Measurements from ENCODE around the gene KCNK4. TPM values are rescaled to one million over a fixed set of nuclear protein-coding genes. Genes with fewer than 3 reads are reported as not detected.
A peak's percentile ranks its signal among the peaks of the same experiment; 100 is the strongest.

KCNK4 gene
- polyA plus RNA-seq, 1 donor: 0.09 TPM

- Histone ChIP-seq H3K4me1 (ENCODE audit: control insufficient read depth, insufficient read depth, low read length) (peaks cover 41% of the 10 kb centered on the region), H3K27me3 (ENCODE audit: control insufficient read depth, insufficient read depth, low read length) (no peaks in the 10 kb centered on the region), H3K9me3 (ENCODE audit: control insufficient read depth, low read depth, low read length) (no peaks in the 10 kb centered on the region), H3K4me3 (ENCODE audit: low read length) (peak overlapping the region; percentile 90), H3K27ac (ENCODE audit: low read length) (no peak overlapping the region), H3K36me3 (ENCODE audit: control insufficient read depth, insufficient read depth, low read length) (peaks cover 50% of the 10 kb centered on the region)
- no peak for DNase-seq
- no CpG with 5 or more reads among the region's 5 CpGs for WGBS (ENCODE audit: insufficient coverage, low lambda C conversion rate)
Measured at GRCh38 chr11:64253481-64253880, 37.6 kb upstream of the KCNK4 start.

GRCh38 chr11:64254326-64254725 is 36.8 kb upstream of the KCNK4 start:
- Histone ChIP-seq H3K27ac (ENCODE audit: low read length) (no peak overlapping the region), H3K27me3 (ENCODE audit: control insufficient read depth, insufficient read depth, low read length) (no peaks in the 10 kb centered on the region), H3K36me3 (ENCODE audit: control insufficient read depth, insufficient read depth, low read length) (peaks cover 58% of the 10 kb centered on the region), H3K4me1 (ENCODE audit: control insufficient read depth, insufficient read depth, low read length) (peaks cover 35% of the 10 kb centered on the region), H3K9me3 (ENCODE audit: control insufficient read depth, low read depth, low read length) (no peaks in the 10 kb centered on the region), H3K4me3 (ENCODE audit: low read length) (no peak overlapping the region)
- WGBS (ENCODE audit: insufficient coverage, low lambda C conversion rate): no CpG with 5 or more reads among the region's 7 CpGs
- DNase-seq: no peak

- peaks cover 69% of the 10 kb centered on the region for H3K36me3 ChIP-seq (ENCODE audit: control insufficient read depth, insufficient read depth, low read length)
- no CpG with 5 or more reads among the region's 35 CpGs for WGBS (ENCODE audit: insufficient coverage, low lambda C conversion rate)
- H3K4me3 ChIP-seq (ENCODE audit: low read length): no peak overlapping the region
- H3K27ac ChIP-seq (ENCODE audit: low read length): no peak overlapping the region
- H3K4me1 ChIP-seq (ENCODE audit: control insufficient read depth, insufficient read depth, low read length): peaks cover 28% of the 10 kb centered on the region
- H3K9me3 ChIP-seq (ENCODE audit: control insufficient read depth, low read depth, low read length): no peaks in the 10 kb centered on the region
- no peak for DNase-seq
- no peaks in the 10 kb centered on the region for H3K27me3 ChIP-seq (ENCODE audit: control insufficient read depth, insufficient read depth, low read length)
Measured at GRCh38 chr11:64255135-64256128, 35.7 kb upstream of the KCNK4 start.

- Histone ChIP-seq H3K27me3 (ENCODE audit: control insufficient read depth, insufficient read depth, low read length) (no peaks in the 10 kb centered on the region), H3K27ac (ENCODE audit: low read length) (no peak overlapping the region), H3K9me3 (ENCODE audit: control insufficient read depth, low read depth, low read length) (no peaks in the 10 kb centered on the region), H3K4me3 (ENCODE audit: low read length) (no peak overlapping the region), H3K4me1 (ENCODE audit: control insufficient read depth, insufficient read depth, low read length) (peaks cover 21% of the 10 kb centered on the region), H3K36me3 (ENCODE audit: control insufficient read depth, insufficient read depth, low read length) (peaks cover 76% of the 10 kb centered on the region)
- no peak for DNase-seq
- no CpG with 5 or more reads among the region's 15 CpGs for WGBS (ENCODE audit: insufficient coverage, low lambda C conversion rate)
Measured at GRCh38 chr11:64256300-64256699, 34.8 kb upstream of the KCNK4 start.

GRCh38 chr11:64258356-64258755 is 32.7 kb upstream of the KCNK4 start:
- H3K4me1 ChIP-seq (ENCODE audit: control insufficient read depth, insufficient read depth, low read length): peaks cover 14% of the 10 kb centered on the region
- H3K9me3 ChIP-seq (ENCODE audit: control insufficient read depth, low read depth, low read length): no peaks in the 10 kb centered on the region
- no CpG with 5 or more reads among the region's 24 CpGs for WGBS (ENCODE audit: insufficient coverage, low lambda C conversion rate)
- peaks cover 93% of the 10 kb centered on the region for H3K36me3 ChIP-seq (ENCODE audit: control insufficient read depth, insufficient read depth, low read length)
- H3K27me3 ChIP-seq (ENCODE audit: control insufficient read depth, insufficient read depth, low read length): no peaks in the 10 kb centered on the region
- DNase-seq: no peak
- no peak overlapping the region for H3K27ac ChIP-seq (ENCODE audit: low read length)
- H3K4me3 ChIP-seq (ENCODE audit: low read length): no peak overlapping the region

- Histone ChIP-seq H3K36me3 (ENCODE audit: control insufficient read depth, insufficient read depth, low read length) (peaks cover 94% of the 10 kb centered on the region), H3K4me1 (ENCODE audit: control insufficient read depth, insufficient read depth, low read length) (peaks cover 9% of the 10 kb centered on the region), H3K27ac (ENCODE audit: low read length) (no peak overlapping the region), H3K4me3 (ENCODE audit: low read length) (no peak overlapping the region), H3K27me3 (ENCODE audit: control insufficient read depth, insufficient read depth, low read length) (no peaks in the 10 kb centered on the region), H3K9me3 (ENCODE audit: control insufficient read depth, low read depth, low read length) (no peaks in the 10 kb centered on the region)
- no CpG with 5 or more reads among the region's 32 CpGs for WGBS (ENCODE audit: insufficient coverage, low lambda C conversion rate)
- DNase-seq: no peak
Measured at GRCh38 chr11:64258946-64259532, 32.1 kb upstream of the KCNK4 start.

GRCh38 chr11:64259533-64260067 is 31.5 kb upstream of the KCNK4 start:
- H3K4me1 ChIP-seq (ENCODE audit: control insufficient read depth, insufficient read depth, low read length): peaks cover 5% of the 10 kb centered on the region
- no peaks in the 10 kb centered on the region for H3K27me3 ChIP-seq (ENCODE audit: control insufficient read depth, insufficient read depth, low read length)
- DNase-seq: no peak
- no peak overlapping the region for H3K27ac ChIP-seq (ENCODE audit: low read length)
- no peaks in the 10 kb centered on the region for H3K9me3 ChIP-seq (ENCODE audit: control insufficient read depth, low read depth, low read length)
- H3K4me3 ChIP-seq (ENCODE audit: low read length): no peak overlapping the region
- WGBS (ENCODE audit: insufficient coverage, low lambda C conversion rate): no CpG with 5 or more reads among the region's 4 CpGs
- peaks cover 94% of the 10 kb centered on the region for H3K36me3 ChIP-seq (ENCODE audit: control insufficient read depth, insufficient read depth, low read length)

GRCh38 chr11:64260147-64260708 is 30.9 kb upstream of the KCNK4 start:
- Histone ChIP-seq H3K27ac (ENCODE audit: low read length) (no peak overlapping the region), H3K4me1 (ENCODE audit: control insufficient read depth, insufficient read depth, low read length) (peaks cover 5% of the 10 kb centered on the region), H3K4me3 (ENCODE audit: low read length) (no peak overlapping the region), H3K36me3 (ENCODE audit: control insufficient read depth, insufficient read depth, low read length) (peaks cover 93% of the 10 kb centered on the region), H3K9me3 (ENCODE audit: control insufficient read depth, low read depth, low read length) (no peaks in the 10 kb centered on the region), H3K27me3 (ENCODE audit: control insufficient read depth, insufficient read depth, low read length) (no peaks in the 10 kb centered on the region)
- WGBS (ENCODE audit: insufficient coverage, low lambda C conversion rate): no CpG with 5 or more reads among the region's 6 CpGs
- DNase-seq: no peak

- H3K4me1 ChIP-seq (ENCODE audit: control insufficient read depth, insufficient read depth, low read length): peaks cover 5% of the 10 kb centered on the region
- H3K36me3 ChIP-seq (ENCODE audit: control insufficient read depth, insufficient read depth, low read length): peaks cover 93% of the 10 kb centered on the region
- no peaks in the 10 kb centered on the region for H3K27me3 ChIP-seq (ENCODE audit: control insufficient read depth, insufficient read depth, low read length)
- WGBS (ENCODE audit: insufficient coverage, low lambda C conversion rate): no CpG with 5 or more reads among the region's 18 CpGs
- H3K27ac ChIP-seq (ENCODE audit: low read length): no peak overlapping the region
- DNase-seq: no peak
- H3K9me3 ChIP-seq (ENCODE audit: control insufficient read depth, low read depth, low read length): no peaks in the 10 kb centered on the region
- no peak overlapping the region for H3K4me3 ChIP-seq (ENCODE audit: low read length)
Measured at GRCh38 chr11:64261556-64262080, 29.5 kb upstream of the KCNK4 start.

Data from large intestine (tissue), 3 donors.